GM19351 (cell line): Measurements from ENCODE around the gene APPL2.

Experiments used
- ATAC-seq: cut with Tn5 transposase; IDR thresholded peaks from one replicate; pipeline ENCODE4 v1.9.1; 2021; ENCODE audit warnings: mild to moderate bottlenecking, moderate library complexity; ENCODE audit not compliant: unreplicated experiment

APPL2 gene

DNA sequence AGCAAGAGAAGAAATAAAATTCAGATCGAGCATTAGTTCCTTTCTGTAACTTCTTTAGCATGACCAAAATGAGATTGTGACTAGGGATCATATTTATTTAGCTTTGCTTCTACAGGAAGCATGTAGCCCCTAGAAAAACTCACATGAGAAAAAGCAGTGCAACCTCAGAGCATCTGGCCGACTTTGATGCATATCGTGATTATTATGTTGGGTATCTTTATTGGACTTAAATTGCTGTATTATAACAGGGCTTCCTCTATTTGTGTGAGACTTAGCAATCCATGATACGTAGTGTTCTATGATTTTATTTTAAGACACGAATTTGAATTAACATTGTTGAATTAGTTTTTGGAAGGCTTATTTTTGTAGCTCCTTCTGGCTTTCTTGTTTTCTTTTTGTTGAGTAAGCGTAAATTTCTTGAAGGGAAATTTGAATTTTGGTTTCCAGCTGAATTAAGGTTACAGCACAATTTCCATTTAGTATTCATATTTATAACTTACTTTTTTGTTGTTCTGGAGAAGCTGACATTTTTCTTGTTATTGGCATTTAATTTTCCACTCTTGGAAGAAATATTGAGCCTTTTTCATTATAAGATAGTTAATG is 94.6 kb downstream of the APPL2 start:
- no peak for ATAC-seq

DNA sequence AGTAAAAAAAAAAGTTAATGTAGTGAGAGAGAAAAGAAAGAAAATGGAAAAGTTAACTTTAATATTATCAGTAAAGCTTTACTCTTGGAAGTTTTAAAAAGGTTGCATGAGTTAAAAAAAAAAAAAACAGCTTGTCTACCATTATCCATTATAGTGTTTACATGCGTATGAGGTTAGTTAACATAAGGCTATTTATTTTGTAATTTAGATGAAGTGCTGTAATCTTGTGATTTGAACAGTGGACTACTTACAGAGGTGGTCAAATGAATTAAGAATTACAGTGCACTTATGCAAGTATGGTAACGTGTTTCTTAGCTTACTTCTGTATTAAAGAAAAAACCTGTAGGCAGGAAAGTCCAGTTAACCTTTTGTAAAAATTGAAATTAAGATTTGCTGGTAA is 97.7 kb downstream of the APPL2 start:
- ATAC-seq, result no peak
